Effector memory CD8-positive, alpha-beta T cell (primary cell): ENCODE measurements around the gene CACNG8.

Experiments
- ATAC-seq: fragments of 150-1000 bp; cut with Tn5 transposase; replicated peaks from 2 replicates; pipeline ENCODE4 v1.10.0; 2021; ENCODE audit warnings: mild to moderate bottlenecking, moderate library complexity
- DNase-seq, 3 experiments: peaks; one replicate each; pipeline ENCODE4 v3.0.0; 2021
- H3K27ac Mint-ChIP-seq, 2 donors: one replicate each; pipeline ENCODE4 v1.8.0; 2022; ENCODE audit warnings: mild to moderate bottlenecking in 2 of 2, mixed read lengths in 2 of 2, moderate library complexity in 2 of 2
- H3K27me3 Mint-ChIP-seq, 2 donors: one replicate each; pipeline ENCODE4 v1.8.0; 2022; ENCODE audit warnings: mixed read lengths in 2 of 2
- H3K36me3 Mint-ChIP-seq: one replicate; pipeline ENCODE4 v1.8.0; 2022; ENCODE audit warnings: mild to moderate bottlenecking, moderate library complexity, mixed read lengths; ENCODE audit not compliant: insufficient read depth
- H3K4me1 Mint-ChIP-seq, 2 donors: one replicate each; pipeline ENCODE4 v1.8.0; 2022; ENCODE audit warnings: low read depth in 2 of 2, mixed read lengths in 2 of 2
- H3K4me3 Mint-ChIP-seq, 2 donors: one replicate each; pipeline ENCODE4 v1.8.0; 2022; ENCODE audit warnings: mild to moderate bottlenecking in 2 of 2, mixed read lengths in 2 of 2, moderate library complexity in 2 of 2
- H3K9me3 Mint-ChIP-seq, 2 donors: one replicate each; pipeline ENCODE4 v1.8.0; 2022; ENCODE audit warnings: mixed read lengths in 2 of 2

CACNG8 gene

GRCh38 chr19:53951947-53952346 is 10.8 kb upstream of the CACNG8 start:
- Mint-ChIP-seq H3K4me1 (no peaks in the 10 kb centered on the region), H3K36me3 (no peaks in the 10 kb centered on the region), H3K27ac (no peak overlapping the region), H3K27me3 (peaks cover 44 to 60% of the 10 kb centered on the region in 2 donors), H3K4me3 (no peak overlapping the region), H3K9me3 (no peaks in the 10 kb centered on the region)
- ATAC-seq = no peak
- DNase-seq = no peak

GRCh38 chr19:53953383-53953782 is 9.4 kb upstream of the CACNG8 start:
- no peaks in the 10 kb centered on the region for H3K9me3 Mint-ChIP-seq
- ATAC-seq (no peak), DNase-seq (no peak)
- H3K27ac Mint-ChIP-seq = no peak overlapping the region
- no peaks in the 10 kb centered on the region for H3K36me3 Mint-ChIP-seq
- peaks cover 48 to 63% of the 10 kb centered on the region in 2 donors for H3K27me3 Mint-ChIP-seq
- H3K4me3 Mint-ChIP-seq = no peak overlapping the region
- H3K4me1 Mint-ChIP-seq = no peaks in the 10 kb centered on the region

GRCh38 chr19:53957448-53958167 is 5.1 kb upstream of the CACNG8 start:
- H3K4me1 Mint-ChIP-seq = peaks cover 3 to 5% of the 10 kb centered on the region in 2 donors
- H3K9me3 Mint-ChIP-seq = no peaks in the 10 kb centered on the region
- no peaks in the 10 kb centered on the region for H3K36me3 Mint-ChIP-seq
- peaks cover 78 to 86% of the 10 kb centered on the region in 2 donors for H3K27me3 Mint-ChIP-seq
- H3K4me3 Mint-ChIP-seq = no peak overlapping the region
- DNase-seq (no peak), ATAC-seq (no peak)
- H3K27ac Mint-ChIP-seq = no peak overlapping the region

- no peaks in the 10 kb centered on the region for H3K36me3 Mint-ChIP-seq
- no peaks in the 10 kb centered on the region for H3K9me3 Mint-ChIP-seq
- H3K4me3 Mint-ChIP-seq = no peak overlapping the region
- DNase-seq (no peak), ATAC-seq (no peak)
- H3K4me1 Mint-ChIP-seq = peaks cover 3 to 5% of the 10 kb centered on the region in 2 donors
- no peak overlapping the region for H3K27ac Mint-ChIP-seq
- peaks cover 77 to 86% of the 10 kb centered on the region in 2 donors for H3K27me3 Mint-ChIP-seq
Observed at GRCh38 chr19:53958168-53958571, 4.6 kb upstream of the CACNG8 start.

- Mint-ChIP-seq H3K9me3 (no peaks in the 10 kb centered on the region), H3K4me1 (peaks cover 3 to 5% of the 10 kb centered on the region in 2 donors), H3K36me3 (no peaks in the 10 kb centered on the region), H3K4me3 (no peak overlapping the region), H3K27me3 (peaks cover 79 to 86% of the 10 kb centered on the region in 2 donors), H3K27ac (no peak overlapping the region)
- DNase-seq = no peak
- no peak for ATAC-seq
Observed at GRCh38 chr19:53958823-53959757, 3.6 kb upstream of the CACNG8 start.

GRCh38 chr19:53960187-53960586 is 2.5 kb upstream of the CACNG8 start:
- H3K4me1 Mint-ChIP-seq = peaks cover 3 to 11% of the 10 kb centered on the region in 2 donors
- H3K27ac Mint-ChIP-seq = no peak overlapping the region
- H3K4me3 Mint-ChIP-seq = no peak overlapping the region
- DNase-seq (no peak), ATAC-seq (no peak)
- peaks cover 85 to 87% of the 10 kb centered on the region in 2 donors for H3K27me3 Mint-ChIP-seq
- no peaks in the 10 kb centered on the region for H3K36me3 Mint-ChIP-seq
- H3K9me3 Mint-ChIP-seq = no peaks in the 10 kb centered on the region

DNA sequence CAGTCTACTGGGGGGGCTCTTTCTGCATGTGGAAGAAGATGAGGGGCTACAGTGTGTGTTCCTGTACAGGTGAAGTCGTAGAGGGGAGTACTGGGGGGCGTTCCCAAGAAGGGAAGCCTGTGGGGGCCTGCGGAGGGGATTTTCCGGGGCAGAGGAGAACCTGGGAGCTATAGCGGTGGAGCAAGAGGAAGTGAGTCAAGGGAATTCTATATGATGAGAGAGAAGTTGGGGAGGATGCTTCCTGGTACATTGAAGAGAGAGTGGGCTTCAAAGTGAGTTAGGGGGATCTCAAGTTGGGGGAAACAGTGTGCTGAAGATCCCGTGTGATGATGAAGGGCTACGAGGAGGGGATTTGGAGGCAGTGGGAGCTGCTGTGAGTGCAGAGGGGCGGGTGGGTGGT is 1.9 kb upstream of the CACNG8 start:
- Mint-ChIP-seq H3K36me3 (no peaks in the 10 kb centered on the region), H3K27ac (no peak overlapping the region), H3K4me3 (no peak overlapping the region), H3K27me3 (peaks cover 85 to 87% of the 10 kb centered on the region in 2 donors), H3K9me3 (no peaks in the 10 kb centered on the region), H3K4me1 (peaks cover 3 to 11% of the 10 kb centered on the region in 2 donors)
- ATAC-seq = no peak
- DNase-seq = no peak

GRCh38 chr19:53961523-53962356 is 997 bp upstream of the CACNG8 start:
- Mint-ChIP-seq H3K27me3 (peaks cover 86 to 92% of the 10 kb centered on the region in 2 donors), H3K36me3 (no peaks in the 10 kb centered on the region), H3K27ac (no peak overlapping the region), H3K9me3 (no peaks in the 10 kb centered on the region), H3K4me3 (no peak overlapping the region), H3K4me1 (peaks cover 3 to 11% of the 10 kb centered on the region in 2 donors)
- DNase-seq (no peak), ATAC-seq (no peak)

GRCh38 chr19:53965091-53965490 is 2.4 kb downstream of the CACNG8 start:
- ATAC-seq (no peak), DNase-seq (no peak)
- Mint-ChIP-seq H3K9me3 (no peaks in the 10 kb centered on the region), H3K27me3 (peaks cover 66 to 75% of the 10 kb centered on the region in 2 donors), H3K4me1 (peaks cover 0 to 9% of the 10 kb centered on the region in 2 donors), H3K4me3 (no peak overlapping the region), H3K27ac (no peak overlapping the region), H3K36me3 (no peaks in the 10 kb centered on the region)

DNA sequence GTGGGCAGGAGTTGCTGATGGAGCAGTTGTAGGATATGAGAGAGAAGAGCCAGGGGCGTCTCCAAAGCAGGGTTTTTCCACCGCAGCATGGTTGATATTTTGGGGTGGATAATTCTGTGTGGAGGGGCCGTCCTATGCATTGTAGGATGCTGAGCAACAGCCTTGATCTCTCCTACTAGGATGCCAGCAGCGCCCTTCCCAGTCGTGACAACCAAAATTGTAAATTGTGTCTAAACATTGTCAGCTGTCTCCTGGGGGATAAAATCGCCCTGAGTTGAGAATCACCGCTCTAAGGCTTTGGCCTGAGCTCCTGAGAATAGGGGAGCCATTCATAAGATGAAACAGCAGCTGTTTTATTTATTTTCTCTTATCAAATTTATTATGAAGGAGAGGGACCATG is 4.2 kb downstream of the CACNG8 start:
- Mint-ChIP-seq H3K27ac (no peak overlapping the region), H3K9me3 (no peaks in the 10 kb centered on the region), H3K4me3 (no peak overlapping the region), H3K4me1 (peaks cover 0 to 7% of the 10 kb centered on the region in 2 donors), H3K36me3 (no peaks in the 10 kb centered on the region), H3K27me3 (peaks cover 48 to 56% of the 10 kb centered on the region in 2 donors)
- ATAC-seq = no peak
- DNase-seq = no peak

DNA sequence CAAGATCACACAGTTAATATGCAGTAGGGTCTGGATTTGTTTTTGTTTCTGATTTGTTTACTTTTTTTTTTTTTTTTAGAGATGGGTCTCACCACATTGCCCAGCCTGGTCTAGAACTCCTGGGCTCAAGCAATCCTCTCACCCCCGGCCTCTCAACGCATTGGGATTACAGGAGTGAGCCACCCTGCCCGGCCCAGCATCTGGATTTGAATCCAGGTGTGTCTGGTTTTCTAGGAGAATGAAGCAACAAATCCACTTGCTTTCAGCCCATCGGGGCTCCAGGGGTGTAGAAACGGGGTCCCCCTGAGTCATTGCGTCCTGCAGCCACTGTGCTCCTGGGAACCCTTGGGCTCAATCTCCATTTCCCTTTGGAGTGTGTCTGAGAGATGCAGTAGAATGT is 6.6 kb downstream of the CACNG8 start:
- H3K27ac Mint-ChIP-seq = no peak overlapping the region
- no peak overlapping the region for H3K4me3 Mint-ChIP-seq
- ATAC-seq (no peak), DNase-seq (no peak)
- peaks cover 0 to 6% of the 10 kb centered on the region in 2 donors for H3K4me1 Mint-ChIP-seq
- peaks cover 34 to 50% of the 10 kb centered on the region in 2 donors for H3K27me3 Mint-ChIP-seq
- H3K9me3 Mint-ChIP-seq = no peaks in the 10 kb centered on the region
- H3K36me3 Mint-ChIP-seq = no peaks in the 10 kb centered on the region

DNA sequence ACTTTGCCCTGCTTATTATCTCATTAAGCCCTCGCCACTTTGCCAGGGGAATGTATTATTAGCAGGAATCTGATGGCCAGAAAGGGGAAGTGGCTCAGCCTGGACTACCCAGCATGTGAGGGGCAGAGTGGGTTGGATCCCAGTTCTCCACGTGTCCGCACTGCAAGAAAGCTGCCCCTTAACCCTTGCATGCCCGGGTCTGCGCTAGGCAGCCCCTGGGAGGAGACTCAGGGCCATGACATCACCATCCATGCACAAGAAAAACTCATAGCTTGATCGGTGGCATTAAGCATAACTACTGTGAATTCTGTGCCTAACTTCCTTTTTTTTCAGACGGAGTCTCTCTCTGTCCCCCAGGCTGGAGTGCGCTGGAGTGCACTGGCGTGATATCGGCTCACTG is 8.9 kb downstream of the CACNG8 start:
- no peak overlapping the region for H3K27ac Mint-ChIP-seq
- no peaks in the 10 kb centered on the region for H3K4me1 Mint-ChIP-seq
- H3K9me3 Mint-ChIP-seq = no peaks in the 10 kb centered on the region
- H3K4me3 Mint-ChIP-seq = no peak overlapping the region
- DNase-seq (no peak), ATAC-seq (no peak)
- H3K27me3 Mint-ChIP-seq = peaks cover 27 to 39% of the 10 kb centered on the region in 2 donors
- H3K36me3 Mint-ChIP-seq = no peaks in the 10 kb centered on the region

- H3K36me3 Mint-ChIP-seq = peaks cover 3% of the 10 kb centered on the region
- H3K27me3 Mint-ChIP-seq = peaks cover 57 to 71% of the 10 kb centered on the region in 2 donors
- peaks cover 20 to 23% of the 10 kb centered on the region in 2 donors for H3K4me1 Mint-ChIP-seq
- ATAC-seq = peak; percentile 84
- peak; percentile 48 to 58 (median 49) for DNase-seq
- peaks cover 0 to 9% of the 10 kb centered on the region in 2 donors for H3K9me3 Mint-ChIP-seq
- H3K4me3 Mint-ChIP-seq = peak overlapping the region; percentile 55 to 65
- no peak overlapping the region for H3K27ac Mint-ChIP-seq
Observed at GRCh38 chr19:53977429-53977990, 14.8 kb downstream of the CACNG8 start.
